GM18951 (cell line): ENCODE results near the gene TENT5C.

Experiments
- POLR2A ChIP-seq: IDR thresholded peaks from 4 replicates; pipeline ENCODE4 v1.6.1; 2011; ENCODE audit warnings: mild to moderate bottlenecking; ENCODE audit not compliant: insufficient read length, insufficient read depth; ENCODE audit errors: extremely low read depth
- in situ Hi-C: fragments of 300-500 bp; cut with MboI; formaldehyde crosslinking; loops from one replicate; pipeline ENCODE4 v1.12.0; 2022; ENCODE audit warnings: low sequenced_read_pairs, mixed read lengths, inconsistent platforms; ENCODE audit not compliant: unreplicated experiment

TENT5C gene

GRCh38 chr1:117577191-117577885 is 28.5 kb upstream of the TENT5C start:
- in situ Hi-C loops, result no loop called here

GRCh38 chr1:117578466-117578865 is 27.4 kb upstream of the TENT5C start:
- TF ChIP-seq POLR2A, result no peak
- in situ Hi-C loops, result no loop called here

More at GRCh38 chr1:117577191-117577885, 28.5 kb upstream of the TENT5C start:
- TF ChIP-seq POLR2A, result no peak

- no peak for TF ChIP-seq POLR2A
- in situ Hi-C loops, result no loop called here
Measured at GRCh38 chr1:117579221-117579906, 26.5 kb upstream of the TENT5C start.

- in situ Hi-C loops, result no loop called here
- TF ChIP-seq POLR2A, result no peak
Measured at GRCh38 chr1:117580436-117580835, 25.4 kb upstream of the TENT5C start.

- no peak for TF ChIP-seq POLR2A
- in situ Hi-C loops, result no loop called here
Measured at GRCh38 chr1:117580882-117581281, 25.0 kb upstream of the TENT5C start.

GRCh38 chr1:117581391-117581943 is 24.4 kb upstream of the TENT5C start:
- in situ Hi-C loops, result no loop called here
- TF ChIP-seq POLR2A, result no peak

- TF ChIP-seq POLR2A, result no peak
- in situ Hi-C loops, result no loop called here
Measured at GRCh38 chr1:117582451-117582850, 23.4 kb upstream of the TENT5C start.

- TF ChIP-seq POLR2A, result no peak
- in situ Hi-C loops, result no loop called here
Measured at GRCh38 chr1:117583247-117583646, 22.6 kb upstream of the TENT5C start.

- no peak for TF ChIP-seq POLR2A
- in situ Hi-C loops, result no loop called here
Measured at GRCh38 chr1:117584181-117584580, 21.7 kb upstream of the TENT5C start.

GRCh38 chr1:117585086-117585485 is 20.8 kb upstream of the TENT5C start:
- in situ Hi-C loops, result no loop called here
- no peak for TF ChIP-seq POLR2A

GRCh38 chr1:117586337-117586736 is 19.5 kb upstream of the TENT5C start:
- in situ Hi-C loops, result no loop called here
- no peak for TF ChIP-seq POLR2A

- TF ChIP-seq POLR2A, result no peak
- in situ Hi-C loops, result no loop called here
Measured at GRCh38 chr1:117586747-117587498, 18.9 kb upstream of the TENT5C start.
